LNCaP clone FGC (cell line): ENCODE results near the gene GRK4.

Experiments
- DNase-seq: peaks from one replicate; pipeline ENCODE4 v3.0.0-alpha.2; 2011; ENCODE audit warnings: low read depth
- H3K4me3 ChIP-seq: 2 replicates; pipeline ENCODE4 v1.5.1; 2011; ENCODE audit warnings: mild to moderate bottlenecking, low read depth, low read length, control low read depth
- TF ChIP-seq, protein P1 (sequence below): IDR thresholded peaks from 2 replicates; pipeline ENCODE4 v1.5.1; 2012; ENCODE audit warnings: mild to moderate bottlenecking; ENCODE audit not compliant: control insufficient read depth, insufficient read depth; ENCODE audit errors: extremely low read depth

The GRK4 gene

DNA sequence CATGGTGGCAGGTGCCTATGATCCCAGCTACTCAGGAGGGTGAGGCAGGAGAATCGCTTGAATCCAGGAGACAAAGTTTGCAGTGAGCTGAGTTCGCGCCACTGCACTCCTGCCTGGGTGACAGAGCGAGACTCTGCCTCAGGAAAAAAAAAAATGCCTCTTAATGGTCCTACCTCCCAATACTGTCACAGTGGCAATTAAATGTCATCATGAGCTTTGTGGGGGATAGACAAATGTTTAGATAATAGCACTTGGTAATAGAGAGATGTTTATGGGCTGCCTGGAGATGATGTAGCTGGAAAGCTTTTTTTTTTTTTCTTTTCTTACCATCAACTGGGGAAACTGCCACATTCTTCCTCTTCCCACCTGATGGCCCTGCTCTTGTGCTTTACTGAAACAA, 33.0 kb downstream of the GRK4 start:
- no peak overlapping the region for H3K4me3 ChIP-seq
- no peak for DNase-seq
- TF ChIP-seq, protein P1, sequence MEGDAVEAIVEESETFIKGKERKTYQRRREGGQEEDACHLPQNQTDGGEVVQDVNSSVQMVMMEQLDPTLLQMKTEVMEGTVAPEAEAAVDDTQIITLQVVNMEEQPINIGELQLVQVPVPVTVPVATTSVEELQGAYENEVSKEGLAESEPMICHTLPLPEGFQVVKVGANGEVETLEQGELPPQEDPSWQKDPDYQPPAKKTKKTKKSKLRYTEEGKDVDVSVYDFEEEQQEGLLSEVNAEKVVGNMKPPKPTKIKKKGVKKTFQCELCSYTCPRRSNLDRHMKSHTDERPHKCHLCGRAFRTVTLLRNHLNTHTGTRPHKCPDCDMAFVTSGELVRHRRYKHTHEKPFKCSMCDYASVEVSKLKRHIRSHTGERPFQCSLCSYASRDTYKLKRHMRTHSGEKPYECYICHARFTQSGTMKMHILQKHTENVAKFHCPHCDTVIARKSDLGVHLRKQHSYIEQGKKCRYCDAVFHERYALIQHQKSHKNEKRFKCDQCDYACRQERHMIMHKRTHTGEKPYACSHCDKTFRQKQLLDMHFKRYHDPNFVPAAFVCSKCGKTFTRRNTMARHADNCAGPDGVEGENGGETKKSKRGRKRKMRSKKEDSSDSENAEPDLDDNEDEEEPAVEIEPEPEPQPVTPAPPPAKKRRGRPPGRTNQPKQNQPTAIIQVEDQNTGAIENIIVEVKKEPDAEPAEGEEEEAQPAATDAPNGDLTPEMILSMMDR: no peak

DNA sequence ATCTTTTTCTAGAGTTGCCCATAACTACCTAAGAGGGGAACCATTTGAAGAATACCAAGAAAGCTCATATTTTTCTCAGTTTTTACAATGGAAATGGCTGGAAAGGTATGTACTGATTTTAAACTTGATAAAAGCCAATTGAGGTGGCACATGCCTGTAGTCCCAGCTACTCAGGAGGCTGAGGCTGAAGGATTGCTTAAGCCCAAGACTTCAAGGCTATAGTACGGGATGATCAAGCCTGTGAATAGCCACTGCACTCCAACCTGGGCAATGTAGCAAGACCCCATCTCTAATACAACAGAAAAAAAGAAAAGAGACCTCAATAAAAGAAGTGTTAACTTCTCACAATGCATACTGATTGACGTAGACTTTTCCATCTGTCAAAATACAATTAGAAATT, 44.4 kb downstream of the GRK4 start:
- DNase-seq: no peak
- no peak overlapping the region for H3K4me3 ChIP-seq
- TF ChIP-seq, protein P1: no peak

DNA sequence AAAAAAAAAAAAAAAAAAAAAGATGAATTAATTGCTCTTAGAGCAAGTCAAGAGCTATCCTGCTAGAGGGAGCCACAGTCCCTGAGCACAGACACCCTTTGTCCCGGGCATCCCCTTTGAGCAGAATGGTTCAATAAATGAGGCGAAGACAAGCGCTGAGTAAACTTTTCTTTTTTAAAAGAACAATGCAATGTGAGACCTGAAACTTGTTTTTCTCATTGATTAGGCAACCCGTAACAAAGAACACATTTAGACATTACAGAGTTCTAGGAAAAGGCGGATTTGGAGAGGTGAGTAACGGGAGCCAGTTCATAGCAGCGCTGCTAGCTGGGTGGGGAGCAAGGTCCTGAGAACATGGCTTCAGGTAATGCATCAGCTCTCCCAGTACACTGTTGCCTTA, 46.1 kb downstream of the GRK4 start:
- TF ChIP-seq, protein P1: peak; percentile 14; the same call in 1 of the 2 replicates
- no peak for DNase-seq
- H3K4me3 ChIP-seq: no peak overlapping the region

DNA sequence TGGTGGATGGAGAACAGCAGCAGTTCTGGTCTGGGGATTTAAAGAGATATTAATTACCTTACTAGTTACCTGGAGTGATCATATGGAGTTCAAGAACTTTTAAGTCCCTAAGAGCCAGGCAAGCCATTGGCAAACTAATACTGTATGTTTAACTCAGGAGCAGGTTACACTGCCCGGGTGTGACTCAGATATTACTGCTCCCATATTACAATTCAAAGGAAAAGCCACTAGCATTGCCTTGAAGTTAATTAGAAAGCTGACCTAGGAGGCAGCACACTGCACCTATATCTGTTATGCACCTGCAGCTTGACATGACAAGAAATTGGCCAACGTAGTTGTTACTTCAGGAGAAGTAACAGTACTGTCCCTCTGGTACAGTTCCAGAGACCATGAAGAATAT, 47.2 kb downstream of the GRK4 start:
- TF ChIP-seq, protein P1: no peak
- DNase-seq: no peak
- no peak overlapping the region for H3K4me3 ChIP-seq

DNA sequence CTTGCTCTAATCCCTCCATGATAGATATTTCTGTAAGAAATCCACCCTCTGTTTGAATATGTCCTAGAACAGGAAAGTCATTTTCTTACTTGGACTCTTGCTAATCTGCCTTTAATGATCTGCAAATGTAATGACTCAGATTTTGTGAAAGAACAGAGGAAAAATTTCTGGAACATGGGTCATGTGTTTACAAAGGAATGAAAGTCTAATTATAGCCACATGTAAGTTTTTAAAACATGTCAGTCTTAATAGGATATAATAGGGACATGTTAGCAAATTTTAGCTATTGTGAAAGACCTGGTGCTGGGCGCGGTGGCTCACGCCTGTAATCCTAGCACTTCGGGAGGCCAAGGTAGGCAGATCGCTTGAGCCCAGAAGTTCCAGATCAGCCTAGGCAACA, 47.6 kb downstream of the GRK4 start:
- no peak overlapping the region for H3K4me3 ChIP-seq
- DNase-seq: no peak
- TF ChIP-seq, protein P1: no peak

DNA sequence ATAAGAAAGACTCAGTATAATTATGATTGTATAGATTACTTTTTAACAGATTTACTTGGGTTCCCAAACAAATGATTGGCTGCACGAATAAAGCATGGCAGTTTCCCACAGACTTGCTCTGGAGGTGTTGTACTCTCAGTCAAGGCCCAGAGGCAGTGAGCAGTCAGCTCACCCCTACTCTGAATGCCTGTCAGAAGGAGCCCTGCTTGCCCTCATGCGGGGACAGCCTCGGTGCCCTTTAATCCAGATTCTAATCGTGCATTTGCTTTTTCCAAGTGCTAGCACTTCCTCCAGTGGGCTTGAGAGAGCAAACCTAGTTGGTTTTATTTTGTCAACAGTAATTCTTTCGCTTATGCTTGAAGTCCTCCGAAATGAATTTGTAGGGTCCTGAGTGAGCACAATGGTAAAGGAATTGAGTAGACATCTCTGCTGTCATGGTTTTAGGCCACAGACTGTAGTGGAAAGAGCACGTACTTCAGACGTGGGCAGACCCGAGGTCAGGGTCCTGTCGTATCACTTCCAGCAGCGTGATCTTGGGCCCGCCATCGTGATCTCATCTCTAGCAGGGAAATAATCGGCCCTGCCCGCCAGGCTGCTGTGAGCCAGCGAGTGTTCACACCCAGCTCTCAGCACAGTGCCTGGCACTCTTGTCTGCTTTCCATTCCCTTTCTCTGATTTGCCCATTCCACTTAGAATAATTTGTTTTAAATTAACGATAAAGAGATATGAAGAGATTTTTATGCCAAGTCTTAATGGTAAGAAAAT, 48.3 kb downstream of the GRK4 start:
- DNase-seq: no peak
- TF ChIP-seq, protein P1: no peak

DNA sequence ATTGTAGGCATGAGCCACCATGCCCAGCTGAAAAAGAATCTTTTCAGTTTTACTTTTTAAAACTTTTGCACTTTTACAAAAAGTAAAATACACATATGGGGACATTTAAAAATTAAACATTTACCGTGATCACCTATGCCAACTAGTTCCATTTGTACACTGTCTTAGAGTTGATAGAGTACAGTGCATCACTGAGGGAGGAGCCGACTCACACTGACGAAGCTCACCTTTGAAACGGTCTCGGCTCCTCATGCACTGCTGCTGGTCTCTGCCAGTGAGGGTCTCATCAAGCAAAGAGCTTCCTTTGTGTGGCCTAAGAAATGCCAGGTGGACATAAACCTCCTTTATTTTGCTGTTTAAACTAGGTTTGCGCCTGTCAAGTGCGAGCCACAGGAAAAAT, 50.0 kb downstream of the GRK4 start:
- H3K4me3 ChIP-seq: no peak overlapping the region
- no peak for DNase-seq
- TF ChIP-seq, protein P1: no peak

More for the DNA sequence above, 48.3 kb downstream of the GRK4 start:
- no peak overlapping the region for H3K4me3 ChIP-seq
